OCI-LY1 (cell line): Measurements from ENCODE around the gene ZFPM1.
A peak's percentile ranks its signal among the peaks of the same experiment; 100 is the strongest.

ENCODE experiments used
- H2AFZ ChIP-seq: fragments of 200-600 bp; sonication (generic), shearing (Covaris generic); 2 replicates; pipeline ENCODE4 v1.6.0; 2014; ENCODE audit warnings: antibody characterized with exemption, mild to moderate bottlenecking, low read length
- H3F3A ChIP-seq: fragments of 200-600 bp; sonication (generic), shearing (Covaris generic); 2 replicates; pipeline ENCODE4 v1.6.0; 2014; ENCODE audit warnings: mild to moderate bottlenecking, antibody characterized with exemption, low read length, moderate library complexity; ENCODE audit not compliant: insufficient read depth
- H3K27ac ChIP-seq: fragments of 200-600 bp; sonication (generic); 2 replicates; pipeline ENCODE4 v1.5.1; 2014; ENCODE audit warnings: low read length, mixed run types, mild to moderate bottlenecking, low read depth; ENCODE audit not compliant: poor library complexity, severe bottlenecking
- H3K27me3 ChIP-seq: fragments of 200-600 bp; sonication (generic); 2 replicates; pipeline ENCODE4 v1.6.0; 2014; ENCODE audit warnings: antibody characterized with exemption, mild to moderate bottlenecking, low read length, moderate library complexity; ENCODE audit not compliant: insufficient read depth
- H3K36me3 ChIP-seq: fragments of 200-600 bp; sonication (generic); 2 replicates; pipeline ENCODE4 v1.6.1; 2014; ENCODE audit warnings: mild to moderate bottlenecking, antibody characterized with exemption, low read length, moderate library complexity, mixed read lengths; ENCODE audit not compliant: insufficient read depth
- H3K4me1 ChIP-seq: fragments of 200-600 bp; sonication (generic); 2 replicates; pipeline ENCODE4 v1.5.1; 2014; ENCODE audit warnings: mild to moderate bottlenecking, low read length, moderate library complexity; ENCODE audit not compliant: insufficient read depth, severe bottlenecking
- H3K4me2 ChIP-seq: fragments of 200-600 bp; sonication (generic), shearing (Covaris generic); 2 replicates; pipeline ENCODE4 v1.6.1; 2014; ENCODE audit warnings: low read length
- H3K4me3 ChIP-seq: fragments of 200-600 bp; sonication (generic); 2 replicates; pipeline ENCODE4 v1.5.1; 2014; ENCODE audit warnings: low read length, low read depth, mild to moderate bottlenecking, mixed read lengths; ENCODE audit not compliant: poor library complexity, severe bottlenecking
- H3K79me2 ChIP-seq: fragments of 200-600 bp; shearing (Covaris generic); 2 replicates; pipeline ENCODE4 v1.6.1; 2016; ENCODE audit warnings: mixed run types, low read length, mixed read lengths; ENCODE audit not compliant: insufficient read depth
- H3K9ac ChIP-seq: fragments of 200-600 bp; sonication (generic), shearing (Covaris generic); 2 replicates; pipeline ENCODE4 v1.6.1; 2014; ENCODE audit warnings: mild to moderate bottlenecking, low read length, mixed read lengths
- H3K9me2 ChIP-seq: fragments of 200-600 bp; sonication (generic), shearing (Covaris generic); 2 replicates; pipeline ENCODE4 v1.6.1; 2014; ENCODE audit warnings: low read depth, mild to moderate bottlenecking, low read length, mixed read lengths
- H3K9me3 ChIP-seq: fragments of 200-600 bp; shearing (Covaris generic); 2 replicates; pipeline ENCODE4 v1.6.1; 2014; ENCODE audit warnings: low read length, mixed read lengths
- H4K20me1 ChIP-seq: fragments of 200-600 bp; sonication (generic), shearing (Covaris generic); 2 replicates; pipeline ENCODE4 v1.6.0; 2016; ENCODE audit warnings: mild to moderate bottlenecking, low read length; ENCODE audit not compliant: insufficient read depth
- CTCF ChIP-seq: fragments of 200-600 bp; sonication (generic), shearing (Covaris generic); IDR thresholded peaks from 2 replicates; pipeline ENCODE4 v1.5.1; 2017; ENCODE audit warnings: mild to moderate bottlenecking, antibody characterized with exemption, low read length, moderate library complexity, mixed read lengths
- EZH2 ChIP-seq: fragments of 200-600 bp; sonication (generic), shearing (Covaris generic); IDR thresholded peaks from 2 replicates; pipeline ENCODE4 v1.8.0; 2017; ENCODE audit warnings: borderline replicate concordance, mixed run types, mild to moderate bottlenecking, antibody characterized with exemption, low read length, moderate library complexity, mixed read lengths

ZFPM1 gene

DNA sequence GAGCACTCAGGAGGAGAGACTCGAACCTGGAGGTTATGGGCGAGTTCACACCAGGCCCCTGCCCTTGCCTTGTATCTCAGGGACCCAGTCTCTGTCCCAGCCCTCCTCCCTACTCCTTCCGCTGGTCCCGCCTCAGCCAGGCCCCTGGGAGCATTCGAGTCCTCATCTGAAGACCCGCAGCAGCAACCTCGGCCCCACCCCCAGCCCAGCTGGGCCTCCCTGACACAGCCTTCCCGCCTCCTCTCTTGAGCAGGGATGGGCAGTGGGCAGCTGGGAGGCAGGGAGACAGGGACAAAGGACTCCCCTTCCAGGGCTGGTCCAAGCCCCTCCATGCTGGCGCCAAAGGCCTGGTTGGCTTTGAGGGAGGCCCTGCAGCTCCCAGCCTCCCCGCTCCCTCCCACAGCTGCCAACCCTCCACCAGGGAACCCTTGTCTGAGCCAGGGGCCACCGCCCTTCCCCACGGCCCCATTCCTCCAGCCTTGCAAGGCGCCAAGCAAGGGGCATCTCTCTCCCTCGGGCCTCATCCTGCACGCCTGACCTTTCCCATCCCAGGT, 101.7 kb downstream of the ZFPM1 start:
- H3K4me1 ChIP-seq = no peaks in the 10 kb centered on the region
- H3F3A ChIP-seq = no peaks in the 10 kb centered on the region
- H3K79me2 ChIP-seq = no peaks in the 10 kb centered on the region
- H3K27ac ChIP-seq = no peak overlapping the region
- H3K4me2 ChIP-seq = no peak overlapping the region
- no peaks in the 10 kb centered on the region for H3K9me2 ChIP-seq
- H3K27me3 ChIP-seq = peaks cover 16% of the 10 kb centered on the region
- H3K4me3 ChIP-seq = no peak overlapping the region
- no peaks in the 10 kb centered on the region; the same call in 1 of the 2 replicates for H3K36me3 ChIP-seq
- no peaks in the 10 kb centered on the region for H4K20me1 ChIP-seq
- no peaks in the 10 kb centered on the region for H3K9me3 ChIP-seq
- H2AFZ ChIP-seq = no peak overlapping the region
- no peak overlapping the region for H3K9ac ChIP-seq
- TF ChIP-seq CTCF = no peak
- TF ChIP-seq EZH2 = no peak

- H3K4me2 ChIP-seq = no peak overlapping the region
- H4K20me1 ChIP-seq = no peaks in the 10 kb centered on the region
- no peaks in the 10 kb centered on the region for H3K9me3 ChIP-seq
- H3K36me3 ChIP-seq = no peaks in the 10 kb centered on the region; the same call in 1 of the 2 replicates
- H3K4me1 ChIP-seq = no peaks in the 10 kb centered on the region
- H3K27me3 ChIP-seq = peaks cover 12% of the 10 kb centered on the region; the same call in 1 of the 2 replicates
- no peak overlapping the region for H3K4me3 ChIP-seq
- no peak overlapping the region for H3K9ac ChIP-seq
- no peaks in the 10 kb centered on the region for H3F3A ChIP-seq
- H2AFZ ChIP-seq = no peak overlapping the region
- H3K79me2 ChIP-seq = no peaks in the 10 kb centered on the region
- no peaks in the 10 kb centered on the region for H3K9me2 ChIP-seq
- no peak for TF ChIP-seq CTCF
- no peak for TF ChIP-seq EZH2
- no peak overlapping the region for H3K27ac ChIP-seq
Measured at GRCh38 chr16:88556294-88556988, 103.4 kb downstream of the ZFPM1 start.

DNA sequence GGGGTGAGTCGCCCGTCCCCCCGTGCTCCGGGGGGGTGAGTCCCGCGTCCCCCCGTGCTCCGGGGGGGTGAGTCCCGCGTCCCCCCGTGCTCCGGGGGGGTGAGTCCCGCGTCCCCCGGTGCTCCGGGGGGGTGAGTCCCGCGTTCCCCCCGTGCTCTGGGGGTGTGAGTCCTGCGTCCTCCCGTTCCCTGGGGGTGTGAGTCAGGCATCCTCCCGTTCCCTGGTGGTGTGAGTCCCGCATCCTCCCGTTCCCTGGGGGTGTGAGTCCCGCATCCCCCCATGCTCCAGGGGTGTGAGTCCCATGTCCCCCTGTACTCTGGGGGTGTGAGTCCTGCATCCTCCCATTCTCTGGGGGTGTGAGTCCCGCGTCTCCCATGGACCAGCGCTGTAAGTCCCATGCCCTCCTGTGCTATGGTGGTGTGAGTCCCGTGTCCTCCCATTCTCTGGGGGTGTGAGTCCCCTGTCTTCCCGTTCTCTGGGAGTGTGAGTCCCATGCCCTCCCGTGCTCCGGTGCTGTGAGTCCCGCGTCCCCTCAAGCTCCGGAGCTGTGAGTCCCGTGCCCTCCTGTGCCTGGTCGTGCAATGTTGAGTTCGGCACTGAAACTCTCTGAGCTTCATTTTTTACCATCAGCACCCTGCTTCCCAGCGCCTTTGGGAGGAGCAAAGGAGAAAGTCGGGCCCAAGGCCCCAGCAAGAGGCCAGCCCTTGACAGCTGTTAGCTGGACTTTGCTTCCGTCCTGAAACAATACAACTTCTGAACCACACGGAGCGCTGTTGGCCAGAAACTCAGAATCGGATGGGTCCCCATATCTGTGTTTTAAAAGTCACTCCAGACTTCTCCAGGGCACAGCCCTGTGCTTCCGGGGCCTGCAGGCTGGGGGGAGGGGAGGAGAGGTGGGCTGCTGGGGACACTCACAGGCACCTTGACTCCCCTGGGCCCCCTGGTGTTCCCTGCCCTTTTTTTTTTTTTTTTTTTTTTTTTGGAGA, 105.7 kb downstream of the ZFPM1 start:
- no peak overlapping the region for H3K4me2 ChIP-seq

More for the DNA sequence above, 105.7 kb downstream of the ZFPM1 start:
- H3K4me1 ChIP-seq = no peaks in the 10 kb centered on the region
- H4K20me1 ChIP-seq = no peaks in the 10 kb centered on the region
- no peaks in the 10 kb centered on the region for H3F3A ChIP-seq
- H3K9ac ChIP-seq = no peak overlapping the region
- H3K79me2 ChIP-seq = no peaks in the 10 kb centered on the region
- no peaks in the 10 kb centered on the region for H3K9me3 ChIP-seq
- H2AFZ ChIP-seq = no peak overlapping the region
- H3K36me3 ChIP-seq = no peaks in the 10 kb centered on the region; the same call in 1 of the 2 replicates
- no peak overlapping the region for H3K27ac ChIP-seq
- H3K9me2 ChIP-seq = no peaks in the 10 kb centered on the region
- no peak overlapping the region for H3K4me3 ChIP-seq
- TF ChIP-seq EZH2 (no peak), CTCF (peak; percentile 37; the same call in 1 of the 2 replicates)
- H3K27me3 ChIP-seq = peaks cover 13% of the 10 kb centered on the region; the same call in 1 of the 2 replicates
